Mesenchymal stem cell (in vitro differentiated cells and primary cell): Measurements from ENCODE around the gene DDC.

Experiments used
- DNase-seq: peaks from one replicate; pipeline ENCODE4 v3.0.0-alpha.2; 2013
- H2AFZ ChIP-seq: one replicate; pipeline ENCODE4 v1.6.1; 2013; ENCODE audit warnings: low read depth, mild to moderate bottlenecking, control low read depth, inconsistent platforms, low read length, moderate library complexity
- H2AK5ac ChIP-seq: 2 replicates; pipeline ENCODE4 v1.6.1; 2013; ENCODE audit warnings: low read length, moderate library complexity, mild to moderate bottlenecking, inconsistent platforms; ENCODE audit not compliant: severe bottlenecking
- H2BK120ac ChIP-seq: one replicate; pipeline ENCODE4 v1.6.1; 2013; ENCODE audit warnings: low read depth, mild to moderate bottlenecking, inconsistent platforms, low read length, moderate library complexity
- H2BK12ac ChIP-seq, 2 experiments: one replicate each; pipeline ENCODE4 v1.6.1; 2013; ENCODE audit warnings: inconsistent platforms in 2 of 2, low read length in 2 of 2, mild to moderate bottlenecking in 2 of 2, moderate library complexity in 2 of 2, control low read depth in 1 of 2
- H2BK15ac ChIP-seq: one replicate; pipeline ENCODE4 v1.6.1; 2013; ENCODE audit warnings: mild to moderate bottlenecking, low read depth, inconsistent platforms; ENCODE audit not compliant: poor library complexity, severe bottlenecking
- H2BK5ac ChIP-seq: 2 replicates; pipeline ENCODE4 v1.6.1; 2013; ENCODE audit warnings: low read depth, mild to moderate bottlenecking, low read length, control low read depth, inconsistent platforms; ENCODE audit not compliant: poor library complexity, severe bottlenecking
- H3K14ac ChIP-seq, 2 experiments: one replicate each; pipeline ENCODE4 v1.6.1; 2013; ENCODE audit warnings: inconsistent platforms in 2 of 2, low read length in 2 of 2, control low read depth in 1 of 2, mild to moderate bottlenecking in 1 of 2, moderate library complexity in 1 of 2
- H3K18ac ChIP-seq, 2 experiments: one replicate each; pipeline ENCODE4 v1.6.1; 2013; ENCODE audit warnings: inconsistent platforms in 2 of 2, low read length in 2 of 2, control low read depth in 1 of 2, low read depth in 1 of 2, mild to moderate bottlenecking in 1 of 2
- H3K23ac ChIP-seq, 2 experiments: one replicate each; pipeline ENCODE4 v1.6.1; 2013; ENCODE audit warnings: inconsistent platforms in 2 of 2, low read length in 2 of 2, mild to moderate bottlenecking in 2 of 2, moderate library complexity in 2 of 2, control low read depth in 1 of 2
- H3K27ac ChIP-seq: 2 replicates; pipeline ENCODE4 v1.5.1; 2013; ENCODE audit warnings: mild to moderate bottlenecking, moderate library complexity, low read length, control low read depth, inconsistent platforms; ENCODE audit not compliant: poor library complexity, severe bottlenecking
- H3K27me3 ChIP-seq, 2 experiments: 2 replicates each; pipeline versions ENCODE4 v1.6.1 to v1.7.0; 2013; ENCODE audit warnings: low read length in 2 of 2, mild to moderate bottlenecking in 2 of 2, moderate library complexity in 2 of 2, control low read depth in 1 of 2, inconsistent platforms in 1 of 2; ENCODE audit not compliant: control insufficient read depth in 1 of 2, insufficient read depth in 1 of 2
- H3K36me3 ChIP-seq, 2 experiments: 2 replicates each; pipeline versions ENCODE4 v1.6.1 to v1.7.0; 2013; ENCODE audit warnings: low read length in 2 of 2, control low read depth in 1 of 2, inconsistent platforms in 1 of 2, low read depth in 1 of 2, mild to moderate bottlenecking in 1 of 2; ENCODE audit not compliant: insufficient read depth in 2 of 2, control insufficient read depth in 1 of 2
- H3K4ac ChIP-seq, 2 experiments: one replicate each; pipeline ENCODE4 v1.6.1; 2013; ENCODE audit warnings: inconsistent platforms in 2 of 2, low read length in 2 of 2, mild to moderate bottlenecking in 2 of 2, moderate library complexity in 2 of 2, control low read depth in 1 of 2, low read depth in 1 of 2
- H3K4me1 ChIP-seq: 2 replicates; pipeline ENCODE4 v1.6.1; 2013; ENCODE audit warnings: low read depth, low read length, control low read depth; ENCODE audit not compliant: control insufficient read depth, insufficient read depth
- H3K4me2 ChIP-seq: 2 replicates; pipeline ENCODE4 v1.6.1; 2013; ENCODE audit warnings: low read length, mild to moderate bottlenecking, inconsistent platforms; ENCODE audit not compliant: poor library complexity, severe bottlenecking
- H3K4me3 ChIP-seq, 2 experiments: 2 replicates each; pipeline versions ENCODE4 v1.5.1 to v1.7.0; 2013; ENCODE audit warnings: low read length in 2 of 2, mild to moderate bottlenecking in 2 of 2, control low read depth in 1 of 2, low read depth in 1 of 2; ENCODE audit not compliant: insufficient read depth in 1 of 2
- H3K79me1 ChIP-seq: replicated peaks from 2 replicates; pipeline ENCODE4 v1.6.1; 2013; ENCODE audit warnings: mild to moderate bottlenecking, control low read depth, low read length, inconsistent platforms; ENCODE audit not compliant: poor library complexity, severe bottlenecking
- H3K9ac ChIP-seq: 2 replicates; pipeline ENCODE4 v1.7.0; 2013; ENCODE audit warnings: mild to moderate bottlenecking, low read length, moderate library complexity
- H3K9me3 ChIP-seq: 2 replicates; pipeline ENCODE4 v1.7.0; 2013; ENCODE audit warnings: mild to moderate bottlenecking, low read length; ENCODE audit not compliant: control insufficient read depth
- H4K8ac ChIP-seq: one replicate; pipeline ENCODE4 v1.6.1; 2013; ENCODE audit warnings: inconsistent platforms, mild to moderate bottlenecking, low read length, moderate library complexity
- H4K91ac ChIP-seq: one replicate; pipeline ENCODE4 v1.6.1; 2013; ENCODE audit warnings: mild to moderate bottlenecking, low read length, inconsistent platforms
- WGBS: methylation state at CpG from one replicate; pipeline ENCODE4 v1.1.7; 2013; ENCODE audit warnings: mixed read lengths; 5-methylcytosine and 5-hydroxymethylcytosine counted together

DDC gene

GRCh38 chr7:50595491-50596102 is 30.4 kb upstream of the DDC start:
- Histone ChIP-seq H4K8ac (no peak overlapping the region), H3K9me3 (no peaks in the 10 kb centered on the region), H2BK5ac (no peak overlapping the region), H3K36me3 (peaks cover 39 to 75% of the 10 kb centered on the region in 2 experiments), H2BK12ac (no peak overlapping the region), H3K9ac (no peak overlapping the region), H2AFZ (no peak overlapping the region), H3K4me1 (peaks cover 19% of the 10 kb centered on the region), H3K4me2 (no peak overlapping the region), H3K79me1 (peaks cover 8% of the 10 kb centered on the region), H3K18ac (no peak overlapping the region), H3K27me3 (no peaks in the 10 kb centered on the region), H3K4ac (no peak overlapping the region), H3K4me3 (no peak overlapping the region), H4K91ac (no peak overlapping the region), H2BK120ac (no peak overlapping the region), H2BK15ac (no peak overlapping the region), H2AK5ac (no peak overlapping the region), H3K23ac (no peak overlapping the region), H3K27ac (no peak overlapping the region), H3K14ac (no peak overlapping the region)
- WGBS, result 62% methylated on average over 1 of the region's 5 CpGs
- DNase-seq, result peak; percentile 57

GRCh38 chr7:50594734-50595485 is 29.7 kb upstream of the DDC start:
- Histone ChIP-seq H4K91ac (no peak overlapping the region), H3K23ac (no peak overlapping the region), H4K8ac (no peak overlapping the region), H3K4ac (no peak overlapping the region), H3K36me3 (peaks cover 38 to 71% of the 10 kb centered on the region in 2 experiments), H2BK12ac (no peak overlapping the region), H2BK15ac (no peak overlapping the region), H3K4me3 (no peak overlapping the region), H2AK5ac (no peak overlapping the region), H3K9me3 (no peaks in the 10 kb centered on the region), H3K79me1 (peaks cover 8% of the 10 kb centered on the region), H3K14ac (no peak overlapping the region), H3K18ac (no peak overlapping the region), H3K4me1 (peaks cover 19% of the 10 kb centered on the region), H2AFZ (no peak overlapping the region), H2BK5ac (no peak overlapping the region), H3K9ac (no peak overlapping the region), H3K4me2 (no peak overlapping the region), H3K27ac (no peak overlapping the region), H2BK120ac (no peak overlapping the region), H3K27me3 (no peaks in the 10 kb centered on the region)
- 93% methylated on average over 7 of the region's 7 CpGs for WGBS
- DNase-seq, result no peak

- no peaks in the 10 kb centered on the region for H3K27me3 ChIP-seq
- H4K8ac ChIP-seq, result no peak overlapping the region
- H3K23ac ChIP-seq, result no peak overlapping the region
- no peaks in the 10 kb centered on the region for H3K9me3 ChIP-seq
- H2BK12ac ChIP-seq, result no peak overlapping the region
- no peak overlapping the region for H4K91ac ChIP-seq
- peaks cover 31 to 64% of the 10 kb centered on the region in 2 experiments for H3K36me3 ChIP-seq
- H3K4me3 ChIP-seq, result no peak overlapping the region
- H3K14ac ChIP-seq, result no peak overlapping the region
- no peak overlapping the region for H2BK120ac ChIP-seq
- peaks cover 19% of the 10 kb centered on the region for H3K4me1 ChIP-seq
- H3K79me1 ChIP-seq, result peaks cover 5% of the 10 kb centered on the region
- H2BK15ac ChIP-seq, result no peak overlapping the region
- H3K18ac ChIP-seq, result no peak overlapping the region
- H3K9ac ChIP-seq, result no peak overlapping the region
- no peak overlapping the region for H2BK5ac ChIP-seq
- no peak overlapping the region for H3K4me2 ChIP-seq
- no peak for DNase-seq
- H2AFZ ChIP-seq, result no peak overlapping the region
- no peak overlapping the region for H2AK5ac ChIP-seq
- WGBS, result over 99% methylated on average over 4 of the region's 4 CpGs
- no peak overlapping the region for H3K27ac ChIP-seq
- no peak overlapping the region for H3K4ac ChIP-seq
These were observed 28.9 kb upstream of the DDC start for GRCh38 chr7:50594136-50594535.

GRCh38 chr7:50592940-50593339 is 27.7 kb upstream of the DDC start:
- Histone ChIP-seq H2BK120ac (no peak overlapping the region), H2BK12ac (no peak overlapping the region), H3K36me3 (peaks cover 22 to 53% of the 10 kb centered on the region in 2 experiments), H3K14ac (no peak overlapping the region), H3K9ac (no peak overlapping the region), H3K4ac (no peak overlapping the region), H3K23ac (no peak overlapping the region), H3K9me3 (no peaks in the 10 kb centered on the region), H3K4me1 (peaks cover 19% of the 10 kb centered on the region), H2AK5ac (peak overlapping the region; percentile 58), H3K4me2 (no peak overlapping the region), H3K27me3 (no peaks in the 10 kb centered on the region), H3K18ac (no peak overlapping the region), H4K8ac (no peak overlapping the region), H3K79me1 (peaks cover 5% of the 10 kb centered on the region), H2AFZ (no peak overlapping the region), H3K27ac (no peak overlapping the region), H2BK5ac (no peak overlapping the region), H2BK15ac (no peak overlapping the region), H4K91ac (no peak overlapping the region), H3K4me3 (no peak overlapping the region)
- WGBS, result 94% methylated on average over 13 of the region's 13 CpGs
- DNase-seq, result no peak
